Spleen (tissue), 11 donors: Measurements from ENCODE around the gene FBXW7. TPM values are rescaled to one million over a fixed set of nuclear protein-coding genes. Genes with fewer than 3 reads are reported as not detected.

Experiments
- DNase-seq: peaks from one replicate; pipeline ENCODE4 v3.0.0-alpha.2; 2020
- H3K27ac ChIP-seq, 8 donors: fragments of 200-600 bp; sonication (generic) in 7 of 8; 1 replicate in 4 of 8; 2 replicates in 4 of 8; pipeline versions ENCODE4 v1.5.0 to v1.8.0; 2016 to 2021; ENCODE audit warnings: inconsistent platforms in 4 of 8, mild to moderate bottlenecking in 4 of 8, moderate library complexity in 1 of 8
- H3K27me3 ChIP-seq, 7 donors: fragments of 200-600 bp; sonication (generic) in 6 of 7; replicated peaks in 1 of 7; 1 replicate in 4 of 7; 2 replicates in 3 of 7; pipeline versions ENCODE4 v1.5.0 to v1.8.0; 2016 to 2021; ENCODE audit warnings: inconsistent platforms in 3 of 7, mild to moderate bottlenecking in 1 of 7
- H3K36me3 ChIP-seq, 6 donors: fragments of 200-600 bp; sonication (generic) in 5 of 6; 1 replicate in 4 of 6; 2 replicates in 2 of 6; pipeline versions ENCODE4 v1.5.0 to v1.8.0; 2016 to 2021; ENCODE audit warnings: inconsistent platforms in 2 of 6
- H3K4me1 ChIP-seq, 6 donors: fragments of 200-600 bp; sonication (generic) in 5 of 6; 1 replicate in 3 of 6; 2 replicates in 3 of 6; pipeline versions ENCODE4 v1.5.0 to v1.8.0; 2016 to 2021; ENCODE audit warnings: inconsistent platforms in 3 of 6
- H3K4me3 ChIP-seq, 8 donors: fragments of 200-600 bp; sonication (generic) in 7 of 8; 1 replicate in 4 of 8; 2 replicates in 4 of 8; pipeline versions ENCODE4 v1.5.0 to v1.8.0; 2016 to 2021; ENCODE audit warnings: inconsistent platforms in 4 of 8, mild to moderate bottlenecking in 4 of 8, moderate library complexity in 2 of 8
- H3K9me3 ChIP-seq, 8 donors: fragments of 200-600 bp; sonication (generic) in 7 of 8; 1 replicate in 4 of 8; 2 replicates in 4 of 8; pipeline versions ENCODE4 v1.5.0 to v1.8.0; 2016 to 2021; ENCODE audit warnings: inconsistent platforms in 4 of 8
- POLR2A ChIP-seq, 3 donors: fragments of 450-650 bp; IDR thresholded peaks; one replicate each; pipeline ENCODE4 v1.5.1; 2017; ENCODE audit warnings: antibody characterized with exemption in 3 of 3, mild to moderate bottlenecking in 1 of 3
- POLR2AphosphoS5 ChIP-seq, 3 donors: sonication (generic); formaldehyde crosslinking; IDR thresholded peaks; one replicate each; pipeline ENCODE4 v1.5.1; 2017; ENCODE audit warnings: antibody characterized with exemption in 3 of 3
- WGBS, 5 donors: extraction: QIAGEN DNeasy Blood & Tissue Kit in 3 of 5; methylation state at CpG; one replicate each; pipeline versions ENCODE4 v1.1.5 to v1.1.7; 2013 to 2018; 5-methylcytosine and 5-hydroxymethylcytosine counted together
- intact Hi-C: fragments of 100-400 bp; cut with DNase I; formaldehyde crosslinking; loops from one replicate; pipeline ENCODE4 v1.15.0; 2023; ENCODE audit warnings: low total_unique reads
- polyA plus RNA-seq, 3 donors: library from polyadenylated mRNA; stranded (reverse); fragments of 200-250 nt; gene quantifications; one replicate each; pipeline ENCODE4 v1.2.1, GENCODE V29; 2013
- total RNA-seq, 7 donors: library from RNA; depleted of rRNA in 3 of 7; stranded (reverse); fragments of >200 nt in 3 of 7; fragmentation: NEBNext Ultra II Directional in 4 of 7; extraction: Animal tissue kit (Norgen Biotek cat#: 25700) in 4 of 7; gene quantifications; one replicate each; pipeline versions ENCODE4 v1.1.0 to v1.2.1, GENCODE V29; 2016 to 2021
- TF ChIP-seq, protein P1 (sequence below), 11 experiments: fragments of 200-600 bp in 7 of 11; fragments of 450-650 bp in 4 of 11; sonication (generic) in 4 of 11; IDR thresholded peaks in 8 of 11; conservative IDR thresholded peaks in 3 of 11; 1 replicate in 7 of 11; 2 replicates in 4 of 11; pipeline versions ENCODE4 v1.4.0 to v1.8.0; 2016 to 2021; ENCODE audit warnings: antibody characterized with exemption in 11 of 11, inconsistent platforms in 4 of 11, mild to moderate bottlenecking in 1 of 11
- donor health status: healthy with polysubstance abuse.
- donor health status: DM: no; HTN: no; CAD: no; lungs with moderate emphysema.
- donor health status: DM: no; HTN: no; CAD: no.
- donor health status: Bipolar disorder and iron deficiency.
- donor health status: healthy.
- donor health status: DM: no; HTN: no; CAD: no.
- donor health status: DM: yes; HTN: yes; CAD: no.

FBXW7 gene
- total and polyA plus RNA-seq, 10 donors = 11.5 to 140 (median 79.9) TPM

DNA sequence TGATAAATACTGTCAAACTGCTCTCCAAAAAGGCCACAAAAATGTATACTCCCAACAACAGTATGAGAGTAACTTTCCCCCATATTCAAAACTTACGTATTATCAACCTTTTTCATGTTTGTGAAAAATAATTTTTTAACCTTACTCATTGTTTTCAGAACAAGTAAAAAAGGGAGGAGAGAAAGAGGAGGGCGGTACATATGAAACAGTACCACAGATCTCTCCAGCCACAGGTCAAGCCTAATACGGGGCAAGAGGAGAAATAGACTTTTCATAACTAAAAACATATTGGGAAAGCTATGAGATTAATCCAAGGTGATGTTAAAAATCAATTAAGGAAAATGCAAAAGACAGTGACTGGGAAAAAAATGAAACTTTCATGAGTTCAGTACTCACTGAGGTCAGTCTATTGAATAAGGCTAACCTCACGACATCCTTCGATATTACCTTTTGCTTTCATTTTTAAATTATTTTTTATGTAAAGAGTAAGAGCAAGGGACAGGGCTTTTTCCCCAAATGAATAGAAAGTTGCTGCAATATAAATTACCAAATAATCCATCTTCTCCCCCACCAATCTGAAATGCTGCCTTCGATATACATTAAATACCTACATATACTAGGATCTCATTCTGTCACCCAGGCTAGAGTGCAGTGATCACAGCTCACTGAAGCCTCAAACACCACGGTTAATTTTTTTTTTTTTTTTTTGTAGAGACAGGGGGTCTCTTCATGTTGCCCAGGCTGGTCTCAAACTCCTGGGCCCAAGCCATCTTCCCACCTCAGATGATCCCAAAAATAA lies 25.3 kb downstream of the FBXW7 start:
- 64 to 79% (median 76%) methylated on average over 7 of the region's 7 CpGs for WGBS, 5 donors
- Histone ChIP-seq H3K27ac (peak overlapping the region in 4 of 8 donors; percentile 16 to 59 (median 42)), H3K27me3 (no peaks in the 10 kb centered on the region), H3K9me3 (no peaks in the 10 kb centered on the region), H3K4me1 (peaks cover 7 to 62% (median 33%) of the 10 kb centered on the region in 6 donors), H3K36me3 (peaks cover 0 to 10% (median 0%) of the 10 kb centered on the region in 6 donors), H3K4me3 (peak overlapping the region in 2 of 8 donors; percentile 14 to 48)
- DNase-seq = no peak
- intact Hi-C loops = no loop called here
- TF ChIP-seq POLR2A (IDR thresholded peaks at IDR 0.05) (no peak), POLR2AphosphoS5 (IDR thresholded peaks at IDR 0.05) (no peak)
- TF ChIP-seq, protein P1, sequence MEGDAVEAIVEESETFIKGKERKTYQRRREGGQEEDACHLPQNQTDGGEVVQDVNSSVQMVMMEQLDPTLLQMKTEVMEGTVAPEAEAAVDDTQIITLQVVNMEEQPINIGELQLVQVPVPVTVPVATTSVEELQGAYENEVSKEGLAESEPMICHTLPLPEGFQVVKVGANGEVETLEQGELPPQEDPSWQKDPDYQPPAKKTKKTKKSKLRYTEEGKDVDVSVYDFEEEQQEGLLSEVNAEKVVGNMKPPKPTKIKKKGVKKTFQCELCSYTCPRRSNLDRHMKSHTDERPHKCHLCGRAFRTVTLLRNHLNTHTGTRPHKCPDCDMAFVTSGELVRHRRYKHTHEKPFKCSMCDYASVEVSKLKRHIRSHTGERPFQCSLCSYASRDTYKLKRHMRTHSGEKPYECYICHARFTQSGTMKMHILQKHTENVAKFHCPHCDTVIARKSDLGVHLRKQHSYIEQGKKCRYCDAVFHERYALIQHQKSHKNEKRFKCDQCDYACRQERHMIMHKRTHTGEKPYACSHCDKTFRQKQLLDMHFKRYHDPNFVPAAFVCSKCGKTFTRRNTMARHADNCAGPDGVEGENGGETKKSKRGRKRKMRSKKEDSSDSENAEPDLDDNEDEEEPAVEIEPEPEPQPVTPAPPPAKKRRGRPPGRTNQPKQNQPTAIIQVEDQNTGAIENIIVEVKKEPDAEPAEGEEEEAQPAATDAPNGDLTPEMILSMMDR (IDR thresholded peaks at IDR 0.05 in 8 of 11, conservative IDR thresholded peaks at IDR 0.05 in 3 of 11) = no peak

DNA sequence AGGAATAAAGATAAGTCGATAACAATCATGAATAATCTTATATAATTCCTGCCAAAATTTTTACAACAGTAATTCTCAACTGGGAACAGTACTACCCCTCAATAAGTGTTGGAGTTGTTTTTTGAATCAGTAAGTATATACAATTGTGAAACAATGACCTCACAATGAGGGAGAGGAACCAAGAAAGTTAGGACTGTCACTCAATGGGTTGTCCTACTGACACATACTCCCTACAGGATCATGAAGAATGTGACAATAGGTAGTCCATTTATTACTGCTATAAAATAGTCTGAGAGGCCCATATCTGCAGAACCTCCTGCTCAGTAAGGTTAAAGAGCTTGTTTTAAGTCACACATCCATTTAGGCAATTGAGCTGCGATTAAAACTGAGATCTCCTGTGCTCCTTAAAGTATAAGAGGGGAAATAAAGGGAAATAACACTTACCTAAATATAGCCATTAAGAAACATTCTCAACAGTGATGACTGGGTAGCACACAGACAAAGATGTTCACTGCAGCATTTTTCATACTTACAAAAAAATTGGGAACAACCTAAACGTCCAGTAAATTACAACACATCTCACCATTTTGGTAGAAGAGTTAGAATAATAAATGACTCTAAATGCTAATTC lies 26.2 kb downstream of the FBXW7 start:
- Histone ChIP-seq H3K4me1 (peaks cover 7 to 60% (median 33%) of the 10 kb centered on the region in 6 donors), H3K9me3 (no peaks in the 10 kb centered on the region), H3K36me3 (peaks cover 0 to 10% (median 0%) of the 10 kb centered on the region in 6 donors), H3K27me3 (no peaks in the 10 kb centered on the region), H3K27ac (peak overlapping the region in 3 of 8 donors; percentile 16 to 59 (median 57)), H3K4me3 (no peak overlapping the region)
- no peak for DNase-seq
- intact Hi-C loops = no loop called here
- WGBS, 5 donors = 66 to 79% (median 69%) methylated on average over 3 of the region's 3 CpGs
- TF ChIP-seq, protein P1 (IDR thresholded peaks at IDR 0.05 in 8 of 11, conservative IDR thresholded peaks at IDR 0.05 in 3 of 11) = no peak
- TF ChIP-seq POLR2AphosphoS5 (IDR thresholded peaks at IDR 0.05) (no peak), POLR2A (IDR thresholded peaks at IDR 0.05) (no peak)

DNA sequence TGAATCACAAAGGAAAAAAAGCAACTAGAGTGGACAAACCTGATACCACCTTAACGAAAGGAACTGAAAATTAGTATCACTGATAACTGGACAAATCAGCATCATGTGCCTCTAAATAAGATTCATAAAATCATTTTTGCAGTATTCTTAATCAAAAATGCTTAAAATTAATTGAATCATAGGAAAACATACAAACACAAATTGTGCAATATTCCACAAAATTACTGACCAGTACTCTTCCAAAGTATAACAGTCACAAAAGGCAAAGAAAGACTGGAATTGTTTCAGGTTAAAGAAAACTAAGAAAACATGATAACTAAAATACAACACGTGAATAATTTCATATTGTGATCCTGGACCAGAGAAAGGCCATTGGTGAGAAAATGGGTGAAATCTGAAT lies 27.1 kb downstream of the FBXW7 start:
- Histone ChIP-seq H3K9me3 (no peaks in the 10 kb centered on the region), H3K36me3 (peaks cover 0 to 10% (median 0%) of the 10 kb centered on the region in 6 donors), H3K4me3 (no peak overlapping the region), H3K27ac (no peak overlapping the region), H3K4me1 (peaks cover 7 to 56% (median 30%) of the 10 kb centered on the region in 6 donors), H3K27me3 (no peaks in the 10 kb centered on the region)
- TF ChIP-seq POLR2AphosphoS5 (IDR thresholded peaks at IDR 0.05) = no peak
- TF ChIP-seq POLR2A (IDR thresholded peaks at IDR 0.05) = no peak
- TF ChIP-seq, protein P1 (IDR thresholded peaks at IDR 0.05 in 8 of 11, conservative IDR thresholded peaks at IDR 0.05 in 3 of 11) = no peak
- DNase-seq = no peak
- intact Hi-C loops = no loop called here
- 87 to 96% (median 93%) methylated on average over 2 of the region's 2 CpGs for WGBS, 5 donors

DNA sequence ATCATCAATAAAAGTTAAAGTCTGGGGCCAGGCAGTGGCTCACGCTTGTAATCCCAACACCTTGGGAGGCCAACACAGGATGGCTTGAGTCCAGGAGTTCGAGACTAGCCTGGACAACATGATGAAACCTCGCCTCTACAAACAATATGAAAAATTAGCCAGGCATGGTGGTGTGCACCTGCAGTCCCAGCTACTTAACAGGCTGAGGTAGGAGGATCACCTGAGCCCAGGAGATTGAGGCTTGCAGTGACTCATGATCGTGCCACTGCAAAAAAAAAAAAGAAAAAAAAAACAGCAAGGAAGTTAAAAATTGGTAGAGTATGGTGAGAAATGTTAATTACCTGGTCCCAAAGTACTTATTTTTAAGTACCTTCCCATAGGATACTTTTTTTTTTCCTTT lies 27.5 kb downstream of the FBXW7 start:
- TF ChIP-seq POLR2A (IDR thresholded peaks at IDR 0.05) = no peak
- TF ChIP-seq, protein P1 (IDR thresholded peaks at IDR 0.05 in 8 of 11, conservative IDR thresholded peaks at IDR 0.05 in 3 of 11) = no peak
- no peak for TF ChIP-seq POLR2AphosphoS5 (IDR thresholded peaks at IDR 0.05)
- Histone ChIP-seq H3K36me3 (peaks cover 0 to 10% (median 0%) of the 10 kb centered on the region in 6 donors), H3K4me1 (peaks cover 7 to 52% (median 30%) of the 10 kb centered on the region in 6 donors), H3K4me3 (no peak overlapping the region), H3K27me3 (no peaks in the 10 kb centered on the region), H3K9me3 (no peaks in the 10 kb centered on the region), H3K27ac (no peak overlapping the region)
- intact Hi-C loops = no loop called here
- 92 to 94% (median 93%) methylated on average over 4 of the region's 4 CpGs for WGBS, 5 donors
- DNase-seq = no peak
